PC-3 (cell line): ENCODE measurements around the gene IFNL4. TPM values are rescaled to one million over a fixed set of nuclear protein-coding genes. Genes with fewer than 3 reads are reported as not detected.

Experiments used
- ATAC-seq: fragments of 200-7000 bp; cut with Tn5 transposase; 2 replicates; pipeline ENCODE4 v1.9.1; 2020; ENCODE audit warnings: mild to moderate bottlenecking, moderate library complexity
- Bru-seq: library from RNA; stranded (reverse); fragments of 400-500 nt; gene quantifications from one replicate; lab custom pipeline; 2021; lab: Mats Ljungman, UMichigan
- BruChase-seq, 2 experiments: library from RNA; stranded (reverse); fragments of 400-500 nt; gene quantifications; one replicate each; lab custom pipeline; 2021; lab: Mats Ljungman, UMichigan
- BruUV-seq: library from RNA; stranded (reverse); fragments of 400-500 nt; replicated peaks from 2 replicates; lab custom pipeline; 2021; lab: Mats Ljungman, UMichigan
- CTCF ChIA-PET: fragments of 300-600 bp; sonication (Branson Sonifier 250); formaldehyde crosslinking; loops from one replicate; lab custom pipeline; 2022; ENCODE audit warnings: antibody characterized with exemption; lab: Charles Lee
- POLR2A ChIA-PET: fragments of 300-600 bp; sonication (Branson Sonifier 250); formaldehyde crosslinking; loops from one replicate; lab custom pipeline; 2022; ENCODE audit warnings: antibody characterized with exemption; ENCODE audit not compliant: unreplicated experiment; lab: Charles Lee
- DNase-seq: peaks from one replicate; pipeline ENCODE4 v3.0.0-alpha.2; 2015
- H2AFZ ChIP-seq: fragments of 300-600 bp; sonication (generic); 2 replicates; pipeline ENCODE4 v1.6.0; 2016; ENCODE audit warnings: antibody characterized with exemption, low read length
- H3F3A ChIP-seq: fragments of 300-600 bp; sonication (generic); one replicate; pipeline ENCODE4 v1.6.0; 2017; ENCODE audit warnings: antibody characterized with exemption, low read length, control low read depth, mild to moderate bottlenecking; ENCODE audit not compliant: unreplicated experiment
- H3K27ac ChIP-seq: fragments of 300-600 bp; sonication (generic); 2 replicates; pipeline ENCODE4 v1.5.1; 2016; ENCODE audit warnings: mild to moderate bottlenecking, low read length
- H3K27me3 ChIP-seq: fragments of 300-600 bp; sonication (generic); 2 replicates; pipeline ENCODE4 v1.6.1; 2016; ENCODE audit warnings: low read length, mixed read lengths
- H3K36me3 ChIP-seq: fragments of 300-600 bp; sonication (generic); 2 replicates; pipeline ENCODE4 v1.6.1; 2016; ENCODE audit warnings: low read depth, mixed run types, low read length, mixed read lengths
- H3K4me1 ChIP-seq: fragments of 300-600 bp; sonication (generic); 2 replicates; pipeline ENCODE4 v1.5.1; 2016; ENCODE audit warnings: low read length; ENCODE audit not compliant: insufficient read depth
- H3K4me2 ChIP-seq: fragments of 300-600 bp; sonication (generic); 2 replicates; pipeline ENCODE4 v1.6.0; 2016; ENCODE audit warnings: low read length
- H3K4me3 ChIP-seq: fragments of 300-600 bp; sonication (generic); 2 replicates; pipeline ENCODE4 v1.5.1; 2016; ENCODE audit warnings: mild to moderate bottlenecking, low read length, mixed read lengths
- H3K79me2 ChIP-seq: fragments of 300-600 bp; sonication (generic); 2 replicates; pipeline ENCODE4 v1.6.1; 2017; ENCODE audit warnings: low read length, mixed read lengths
- H3K9ac ChIP-seq: fragments of 300-600 bp; sonication (generic); 2 replicates; pipeline ENCODE4 v1.6.0; 2016; ENCODE audit warnings: mild to moderate bottlenecking, low read length
- H3K9me2 ChIP-seq: fragments of 300-600 bp; sonication (generic); replicated peaks from 2 replicates; pipeline ENCODE4 v1.6.1; 2016; ENCODE audit warnings: mixed run types, low read length, mixed read lengths
- H3K9me3 ChIP-seq: fragments of 300-600 bp; sonication (generic); 2 replicates; pipeline ENCODE4 v1.6.1; 2016; ENCODE audit warnings: low read length, mixed read lengths
- H4K20me1 ChIP-seq: fragments of 300-600 bp; sonication (generic); 2 replicates; pipeline ENCODE4 v1.6.1; 2016; ENCODE audit warnings: low read length, mixed read lengths
- EZH2 ChIP-seq: fragments of 300-600 bp; sonication (generic); IDR thresholded peaks from one replicate; pipeline ENCODE4 v1.6.1; 2017; ENCODE audit warnings: antibody characterized with exemption, mild to moderate bottlenecking, low read length; ENCODE audit not compliant: unreplicated experiment
- EZH2phosphoT487 ChIP-seq: fragments of 300-600 bp; sonication (generic); IDR thresholded peaks from 2 replicates; pipeline ENCODE4 v1.6.1; 2018; ENCODE audit warnings: mild to moderate bottlenecking, antibody characterized with exemption, low read length, borderline replicate concordance
- intact Hi-C: fragments of 100-400 bp; cut with micrococcal nuclease; formaldehyde crosslinking; loops from 2 replicates; pipeline ENCODE4 v1.9.0; 2023
- long read RNA-seq: library from polyadenylated mRNA; unstranded; transcript quantifications from one replicate; pipeline ENCODE4 v2.0.0, GENCODE V29; 2021; ENCODE audit not compliant: unreplicated experiment
- total RNA-seq: library from RNA; depleted of rRNA; stranded (reverse); fragments of >200 nt; gene quantifications from 2 replicates; pipeline ENCODE4 v1.2.3, GENCODE V29; 2014; rRNA removed
- TF ChIP-seq, protein P1 (sequence below): fragments of 300-600 bp; sonication (generic); conservative IDR thresholded peaks from 2 replicates; pipeline ENCODE4 v1.5.1; 2017; ENCODE audit warnings: antibody characterized with exemption, low read depth, mild to moderate bottlenecking, low read length

The IFNL4 gene
- total RNA-seq (not detected in 2 replicates), Bru-seq, nascent RNA (not detected), BruChase-seq, experiment 1, labeled RNA remaining after a 6-hour chase (not detected), BruChase-seq, experiment 2, labeled RNA remaining after a 2-hour chase (not detected)
- long read RNA-seq = 0 reads

- Histone ChIP-seq H4K20me1 (no peaks in the 10 kb centered on the region), H3K4me3 (no peak within 1 kb of the TSS), H3K9ac (no peak within 1 kb of the TSS), H3K4me2 (no peak within 1 kb of the TSS), H3K4me1 (no peaks in the 10 kb centered on the region), H3K36me3 (no peaks in the 10 kb centered on the region), H2AFZ (no peak within 1 kb of the TSS), H3K9me2 (no peaks in the 10 kb centered on the region), H3K79me2 (no peaks in the 10 kb centered on the region), H3K27ac (no peak within 1 kb of the TSS), H3F3A (no peaks in the 10 kb centered on the region), H3K9me3 (no peaks in the 10 kb centered on the region), H3K27me3 (no peaks in the 10 kb centered on the region)
- DNase-seq = no peak
- no peak for TF ChIP-seq EZH2
- TF ChIP-seq, protein P1, sequence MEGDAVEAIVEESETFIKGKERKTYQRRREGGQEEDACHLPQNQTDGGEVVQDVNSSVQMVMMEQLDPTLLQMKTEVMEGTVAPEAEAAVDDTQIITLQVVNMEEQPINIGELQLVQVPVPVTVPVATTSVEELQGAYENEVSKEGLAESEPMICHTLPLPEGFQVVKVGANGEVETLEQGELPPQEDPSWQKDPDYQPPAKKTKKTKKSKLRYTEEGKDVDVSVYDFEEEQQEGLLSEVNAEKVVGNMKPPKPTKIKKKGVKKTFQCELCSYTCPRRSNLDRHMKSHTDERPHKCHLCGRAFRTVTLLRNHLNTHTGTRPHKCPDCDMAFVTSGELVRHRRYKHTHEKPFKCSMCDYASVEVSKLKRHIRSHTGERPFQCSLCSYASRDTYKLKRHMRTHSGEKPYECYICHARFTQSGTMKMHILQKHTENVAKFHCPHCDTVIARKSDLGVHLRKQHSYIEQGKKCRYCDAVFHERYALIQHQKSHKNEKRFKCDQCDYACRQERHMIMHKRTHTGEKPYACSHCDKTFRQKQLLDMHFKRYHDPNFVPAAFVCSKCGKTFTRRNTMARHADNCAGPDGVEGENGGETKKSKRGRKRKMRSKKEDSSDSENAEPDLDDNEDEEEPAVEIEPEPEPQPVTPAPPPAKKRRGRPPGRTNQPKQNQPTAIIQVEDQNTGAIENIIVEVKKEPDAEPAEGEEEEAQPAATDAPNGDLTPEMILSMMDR = no peak
- no peak for TF ChIP-seq EZH2phosphoT487
- intact Hi-C loops = no loop called here
- no TSS peak for BruUV-seq
- no peak for ATAC-seq
- ChIA-PET POLR2A (no interaction called here), CTCF (no interaction called here)
These were observed at the start of gene IFNL4 for GRCh38 chr19:39248806-39249205. Gene IFNL4, minus strand, starts transcription at chr19:39248856.

GRCh38 chr19:39297931-39298634 lies 49.4 kb upstream of the IFNL4 start:
- intact Hi-C loops = no loop called here
- Histone ChIP-seq H3K36me3 (no peaks in the 10 kb centered on the region), H2AFZ (no peak overlapping the region), H3K9ac (no peak overlapping the region), H3K27me3 (no peaks in the 10 kb centered on the region), H4K20me1 (no peaks in the 10 kb centered on the region), H3K79me2 (no peaks in the 10 kb centered on the region), H3K9me2 (no peaks in the 10 kb centered on the region), H3K27ac (no peak overlapping the region), H3K4me2 (no peak overlapping the region), H3K4me1 (no peaks in the 10 kb centered on the region), H3K9me3 (no peaks in the 10 kb centered on the region), H3K4me3 (no peak overlapping the region), H3F3A (no peaks in the 10 kb centered on the region)
- ChIA-PET POLR2A (no interaction called here), CTCF (no interaction called here)
- no peak for TF ChIP-seq EZH2
- TF ChIP-seq EZH2phosphoT487 = no peak
- TF ChIP-seq, protein P1 = no peak
- ATAC-seq (no peak), DNase-seq (no peak)
- BruUV-seq = no TSS peak

GRCh38 chr19:39296906-39297305 lies 48.2 kb upstream of the IFNL4 start:
- Histone ChIP-seq H3K9ac (no peak overlapping the region), H3K79me2 (no peaks in the 10 kb centered on the region), H3K4me3 (no peak overlapping the region), H3K9me3 (no peaks in the 10 kb centered on the region), H3K4me2 (no peak overlapping the region), H2AFZ (no peak overlapping the region), H3K27me3 (no peaks in the 10 kb centered on the region), H3K9me2 (no peaks in the 10 kb centered on the region), H3K36me3 (no peaks in the 10 kb centered on the region), H3K4me1 (no peaks in the 10 kb centered on the region), H3K27ac (no peak overlapping the region), H3F3A (no peaks in the 10 kb centered on the region), H4K20me1 (no peaks in the 10 kb centered on the region)
- ChIA-PET POLR2A (no interaction called here), CTCF (no interaction called here)
- BruUV-seq = no TSS peak
- TF ChIP-seq, protein P1 = no peak
- TF ChIP-seq EZH2 = no peak
- no peak for TF ChIP-seq EZH2phosphoT487
- intact Hi-C loops = no loop called here
- ATAC-seq (no peak), DNase-seq (no peak)
